Erythroblast (primary cell): ENCODE data around the gene SLC38A9.

ENCODE experiments used
- GATA1 ChIP-seq: IDR thresholded peaks from 2 replicates; pipeline ENCODE4 v1.6.1; 2011; ENCODE audit warnings: low read depth, mild to moderate bottlenecking, control low read depth, low read length, moderate library complexity
- POLR2A ChIP-seq: IDR thresholded peaks from 2 replicates; pipeline ENCODE4 v1.6.1; 2011; ENCODE audit warnings: mild to moderate bottlenecking, low read length

DNA sequence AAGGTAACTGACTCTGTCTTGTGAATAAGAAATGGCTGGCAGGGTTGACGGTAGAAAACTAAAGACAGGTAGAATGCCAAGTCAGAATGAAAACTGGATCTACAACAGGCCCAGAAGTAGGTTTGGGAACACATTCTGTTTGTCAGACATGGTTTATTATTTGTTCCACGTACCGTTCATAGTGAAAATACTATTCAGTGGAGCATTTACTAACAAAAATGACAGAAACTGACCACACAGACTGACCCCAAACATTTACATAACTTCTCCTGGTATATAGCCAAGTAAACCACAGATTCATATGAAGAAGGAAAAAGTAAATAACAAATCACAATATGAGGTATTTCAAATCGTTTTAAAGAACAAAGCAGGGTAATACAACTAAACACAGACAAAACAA lies 73.7 kb downstream of the SLC38A9 start:
- TF ChIP-seq POLR2A (no peak), GATA1 (no peak)
